Measurements from ENCODE around the gene SLC46A1.

The SLC46A1 gene

DNA sequence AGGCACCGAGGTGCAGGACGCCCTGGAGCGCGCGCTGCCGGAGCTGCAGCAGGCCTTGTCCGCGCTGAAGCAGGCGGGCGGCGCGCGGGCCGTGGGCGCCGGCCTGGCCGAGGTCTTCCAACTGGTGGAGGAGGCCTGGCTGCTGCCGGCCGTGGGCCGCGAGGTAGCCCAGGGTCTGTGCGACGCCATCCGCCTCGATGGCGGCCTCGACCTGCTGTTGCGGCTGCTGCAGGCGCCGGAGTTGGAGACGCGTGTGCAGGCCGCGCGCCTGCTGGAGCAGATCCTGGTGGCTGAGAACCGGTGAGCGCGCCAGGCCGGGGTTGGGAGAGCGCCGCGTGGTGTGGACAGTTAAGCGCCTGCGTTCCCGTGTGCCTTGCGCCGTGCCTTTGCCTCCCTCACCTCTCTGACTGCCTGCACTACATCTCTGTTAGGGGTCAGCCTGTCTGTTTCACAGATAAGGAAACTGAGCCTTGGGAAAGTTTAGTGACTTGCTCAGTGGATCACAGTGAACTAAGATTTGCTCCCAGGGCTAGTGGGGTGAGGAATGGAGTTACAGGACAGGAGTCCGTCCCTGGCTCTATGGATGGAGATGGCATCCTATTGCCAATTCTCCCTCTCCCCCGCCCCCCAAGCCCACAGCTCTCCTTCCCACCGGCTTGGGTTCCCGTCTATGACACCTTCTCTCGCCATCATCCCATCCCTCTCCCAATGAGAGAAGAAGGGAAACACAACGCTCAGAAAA, 33.6 kb downstream of the SLC46A1 start:
- Mint-ChIP-seq H3K4me3 (peak overlapping the region; percentile 96), H3K9me3 (no peaks in the 10 kb centered on the region), H3K27me3 (no peaks in the 10 kb centered on the region), H3K36me3 (no peaks in the 10 kb centered on the region), H3K4me1 (peaks cover 21% of the 10 kb centered on the region), H3K27ac (peak overlapping the region; percentile 68)

DNA sequence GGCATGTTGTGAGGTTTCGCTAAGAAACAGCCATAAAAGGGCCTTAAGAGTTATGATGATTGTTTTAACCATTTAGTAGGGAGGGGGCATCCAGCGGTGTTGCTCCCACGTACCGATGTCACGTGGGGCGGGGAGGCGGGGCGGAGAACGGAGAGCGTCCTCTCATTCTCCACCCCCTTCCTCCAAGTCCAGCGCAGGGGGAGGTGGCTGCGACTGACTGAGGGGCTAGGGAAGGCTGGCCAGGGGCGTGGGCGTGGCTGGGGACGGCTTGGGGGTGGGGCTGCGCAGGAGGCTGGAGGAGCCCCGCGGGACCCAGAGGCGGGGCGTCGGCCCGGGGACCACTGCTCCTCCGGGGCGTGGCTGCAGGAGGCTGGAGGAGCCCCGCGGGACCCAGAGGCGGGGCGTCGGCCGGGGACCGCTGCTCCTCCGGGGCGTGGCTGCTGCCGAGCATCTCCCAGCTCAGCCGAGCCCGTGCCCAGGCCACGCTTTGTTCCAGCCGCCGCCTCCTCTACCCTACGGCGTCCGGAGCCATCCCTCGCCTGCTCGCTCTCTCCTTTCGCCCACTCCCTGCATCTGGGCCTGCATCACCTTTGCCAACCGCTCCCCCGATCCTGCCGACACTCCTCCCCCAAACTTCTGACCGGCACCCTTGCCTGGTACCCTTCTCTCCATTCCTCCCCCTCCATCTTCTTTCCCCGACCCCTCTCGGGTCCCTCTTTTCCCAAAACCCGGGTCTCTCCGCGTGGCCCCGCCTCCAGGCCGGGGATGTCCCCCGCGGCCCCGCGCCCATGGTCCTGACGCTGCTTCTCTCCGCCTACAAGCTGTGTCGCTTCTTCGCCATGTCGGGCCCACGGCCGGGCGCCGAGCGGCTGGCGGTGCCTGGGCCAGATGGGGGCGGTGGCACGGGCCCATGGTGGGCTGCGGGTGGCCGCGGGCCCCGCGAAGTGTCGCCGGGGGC, 34.5 kb downstream of the SLC46A1 start, which contains the start of gene SARM1:
SARM1 (plus strand) TSS at position 450 of the 958 bp plus-strand sequence; CDS start at position 789, 339 bp downstream.
- Mint-ChIP-seq H3K4me3 (peak within 1 kb of the TSS; percentile 96), H3K4me1 (peaks cover 21% of the 10 kb centered on the region), H3K27me3 (no peaks in the 10 kb centered on the region), H3K9me3 (no peaks in the 10 kb centered on the region), H3K27ac (peak within 1 kb of the TSS; percentile 92), H3K36me3 (no peaks in the 10 kb centered on the region)

DNA sequence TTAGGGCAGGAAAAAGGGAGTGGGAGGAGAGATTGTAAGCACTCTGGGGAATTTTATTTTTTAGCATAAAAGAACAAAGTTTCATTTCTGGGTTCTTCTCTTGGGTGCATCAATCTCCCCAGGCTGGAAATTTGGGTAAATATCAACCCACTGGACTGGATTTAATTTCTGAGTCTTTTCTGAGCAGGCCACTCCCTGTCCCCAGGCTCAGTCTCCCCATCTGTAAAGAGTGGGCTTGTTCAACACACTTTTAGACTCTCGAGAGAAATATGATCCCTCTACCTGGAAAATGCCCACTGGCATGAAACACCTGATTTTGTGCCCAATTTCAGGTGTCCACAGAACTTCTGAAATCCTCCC, 35.3 kb downstream of the SLC46A1 start:
- Mint-ChIP-seq H3K27me3 (no peaks in the 10 kb centered on the region), H3K9me3 (no peaks in the 10 kb centered on the region), H3K27ac (no peak overlapping the region), H3K4me3 (peak overlapping the region; percentile 96), H3K36me3 (no peaks in the 10 kb centered on the region), H3K4me1 (peaks cover 21% of the 10 kb centered on the region)

DNA sequence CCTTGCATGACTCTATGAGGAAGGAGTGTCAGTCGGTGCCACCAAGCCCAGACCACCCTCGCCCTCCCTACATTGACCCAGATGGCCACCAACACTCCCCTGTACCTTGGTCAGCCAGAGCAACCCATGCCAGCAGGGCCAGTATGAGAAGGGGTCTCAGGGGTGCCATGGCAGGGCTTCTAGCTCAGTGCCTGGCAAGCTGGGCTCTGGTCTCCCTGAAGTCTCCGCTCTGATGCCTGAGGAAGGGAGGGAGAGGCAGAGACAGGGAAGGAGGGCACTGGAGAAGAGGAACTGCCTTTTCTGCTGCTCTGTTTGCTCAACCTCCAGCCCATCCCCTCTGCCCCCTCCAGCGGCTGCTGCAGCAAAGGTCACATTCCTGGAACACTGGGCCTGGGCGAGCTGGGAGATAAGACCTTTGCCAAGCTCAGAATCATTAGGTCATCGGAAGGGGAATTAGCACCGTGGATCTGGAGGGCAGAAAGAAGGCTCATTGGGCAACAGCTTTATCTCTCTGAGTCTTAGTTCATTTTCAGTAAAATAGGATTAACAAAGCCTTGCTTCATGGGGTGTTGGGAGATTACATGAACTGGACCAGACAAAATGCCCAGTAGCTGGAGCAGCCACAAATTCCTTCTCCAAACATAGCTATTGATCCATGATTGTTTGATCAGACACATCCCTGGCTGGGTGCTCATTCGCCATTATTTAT, 35.8 kb downstream of the SLC46A1 start, which contains the start of gene VTN:
VTN (minus strand) TSS at position 273 of the 709 bp plus-strand sequence; CDS start at position 169, 104 bp downstream.
- Mint-ChIP-seq H3K4me1 (peaks cover 21% of the 10 kb centered on the region), H3K27me3 (no peaks in the 10 kb centered on the region), H3K9me3 (no peaks in the 10 kb centered on the region), H3K36me3 (no peaks in the 10 kb centered on the region), H3K27ac (peak within 1 kb of the TSS; percentile 92), H3K4me3 (peak within 1 kb of the TSS; percentile 96)

DNA sequence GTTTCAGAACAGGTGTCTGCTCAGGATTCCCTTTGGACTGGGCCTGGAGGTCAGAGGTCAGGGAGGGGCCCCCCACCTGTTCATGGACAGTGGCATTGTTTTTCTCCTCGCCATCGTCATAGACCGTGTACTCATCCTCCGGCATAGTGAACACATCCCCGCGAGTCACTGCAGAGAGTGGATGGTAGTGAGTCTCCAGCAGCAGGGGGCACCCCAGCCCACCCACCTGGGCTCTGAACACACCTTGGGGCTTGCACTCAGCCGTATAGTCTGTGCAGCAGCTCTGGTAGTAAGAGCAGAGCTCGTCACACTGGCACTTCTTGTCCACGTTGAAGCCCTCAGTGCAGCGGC, 36.4 kb downstream of the SLC46A1 start:
- Mint-ChIP-seq H3K27me3 (no peaks in the 10 kb centered on the region), H3K36me3 (no peaks in the 10 kb centered on the region), H3K9me3 (no peaks in the 10 kb centered on the region), H3K27ac (no peak overlapping the region), H3K4me1 (peaks cover 18% of the 10 kb centered on the region), H3K4me3 (no peak overlapping the region)

DNA sequence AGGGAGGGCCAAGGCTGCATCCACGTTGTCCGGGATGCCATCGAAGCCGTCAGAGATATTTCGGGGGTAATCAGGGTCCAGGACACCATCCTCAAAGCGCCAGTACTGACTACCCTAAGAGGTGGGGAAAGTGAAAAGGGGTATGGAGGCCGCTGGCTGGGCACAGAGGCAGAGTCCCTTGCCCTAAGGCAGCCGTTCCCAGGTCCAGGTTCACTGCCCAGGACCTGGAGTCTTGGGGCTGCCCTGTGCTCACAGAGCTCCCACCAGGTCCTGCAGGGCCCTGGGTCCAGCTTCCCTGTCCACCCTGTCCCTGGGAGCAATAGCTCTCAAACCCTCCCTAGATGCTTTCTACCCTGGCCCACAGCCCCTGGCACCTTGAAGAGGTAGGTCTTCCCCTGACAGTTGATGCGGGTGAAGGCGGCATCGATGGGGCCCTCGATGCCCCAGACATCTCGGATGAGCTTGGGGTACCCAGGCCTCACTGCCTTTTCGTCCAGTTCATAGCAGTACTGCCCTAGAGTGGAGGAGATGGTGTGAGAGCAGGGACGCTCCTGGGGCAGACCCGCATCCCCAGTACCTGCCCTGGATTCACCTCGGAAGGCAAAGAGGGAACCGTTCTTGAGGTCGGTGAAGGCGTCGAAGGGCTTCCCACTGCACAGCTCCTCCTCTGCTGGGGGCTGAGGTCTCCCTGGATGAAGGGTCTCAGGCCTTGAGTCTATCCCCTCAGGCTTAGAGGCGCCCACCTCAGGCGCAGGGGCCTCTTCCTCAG, 36.9 kb downstream of the SLC46A1 start:
- Mint-ChIP-seq H3K4me1 (peaks cover 18% of the 10 kb centered on the region), H3K36me3 (no peaks in the 10 kb centered on the region), H3K4me3 (no peak overlapping the region), H3K27me3 (no peaks in the 10 kb centered on the region), H3K9me3 (no peaks in the 10 kb centered on the region), H3K27ac (no peak overlapping the region)

DNA sequence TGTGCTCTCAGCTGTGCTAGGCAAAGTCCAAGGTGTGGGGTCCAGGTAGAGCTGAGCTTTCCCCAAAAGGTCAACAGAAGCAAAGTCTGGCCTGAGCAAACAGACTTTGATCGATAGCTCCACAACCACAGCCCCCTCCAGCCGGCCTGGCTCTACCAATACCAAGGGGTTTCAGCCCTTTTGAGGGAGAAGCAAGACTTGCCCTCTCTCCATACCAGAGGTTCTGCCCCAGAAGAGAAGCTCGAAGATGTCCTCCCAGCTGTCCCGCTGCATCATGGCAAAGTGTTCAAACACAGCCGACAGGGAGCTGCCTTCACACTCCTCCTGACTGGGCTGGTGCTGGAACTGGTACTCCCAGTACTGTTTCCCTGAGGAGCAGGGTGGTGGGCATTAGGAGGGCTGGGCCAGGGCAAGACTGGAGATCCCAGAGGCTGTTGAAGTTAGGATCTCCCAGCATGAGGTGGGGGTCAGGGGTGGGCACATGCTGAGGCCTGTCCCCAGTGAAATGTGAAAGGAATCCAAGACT, 37.6 kb downstream of the SLC46A1 start:
- H3K27me3 Mint-ChIP-seq = no peaks in the 10 kb centered on the region
- no peak overlapping the region for H3K4me3 Mint-ChIP-seq
- no peak overlapping the region for H3K27ac Mint-ChIP-seq
- peaks cover 2% of the 10 kb centered on the region for H3K36me3 Mint-ChIP-seq
- H3K9me3 Mint-ChIP-seq = no peaks in the 10 kb centered on the region
- H3K4me1 Mint-ChIP-seq = peaks cover 14% of the 10 kb centered on the region

DNA sequence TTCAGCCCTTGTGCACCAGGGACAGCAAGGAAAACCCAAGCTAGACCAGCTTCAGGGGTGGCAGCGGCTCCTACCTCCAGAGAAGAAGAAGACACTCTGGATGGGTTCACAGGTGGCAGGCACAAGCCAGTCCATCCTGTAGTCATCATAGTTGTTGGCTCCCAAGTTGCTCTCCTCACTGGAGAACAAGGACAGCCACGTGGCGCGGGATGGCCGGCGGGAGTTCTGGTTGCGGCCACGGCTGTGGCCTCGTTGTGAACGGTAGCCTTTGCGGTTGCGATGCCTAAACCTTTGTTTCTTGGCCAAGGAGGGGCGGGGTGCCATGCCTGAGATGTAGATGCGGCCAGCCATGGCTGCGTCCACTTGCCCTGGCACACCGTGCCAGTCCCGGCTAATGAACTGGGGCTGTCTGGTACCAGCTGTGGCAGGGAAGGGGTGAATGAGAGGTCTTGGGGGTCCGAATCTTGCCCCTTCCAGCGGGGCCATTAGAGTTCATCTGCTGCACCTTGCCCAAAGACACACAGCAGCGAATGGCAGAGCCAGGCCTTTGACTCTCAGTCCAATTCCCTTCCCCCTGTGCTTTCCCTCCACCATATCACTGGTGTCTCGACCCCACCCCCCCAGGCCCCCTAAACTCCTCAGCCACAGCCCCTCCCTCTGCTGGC, 38.2 kb downstream of the SLC46A1 start:
- Mint-ChIP-seq H3K4me3 (no peak overlapping the region), H3K4me1 (peaks cover 8% of the 10 kb centered on the region), H3K9me3 (no peaks in the 10 kb centered on the region), H3K27ac (no peak overlapping the region), H3K27me3 (no peaks in the 10 kb centered on the region), H3K36me3 (peaks cover 2% of the 10 kb centered on the region)

DNA sequence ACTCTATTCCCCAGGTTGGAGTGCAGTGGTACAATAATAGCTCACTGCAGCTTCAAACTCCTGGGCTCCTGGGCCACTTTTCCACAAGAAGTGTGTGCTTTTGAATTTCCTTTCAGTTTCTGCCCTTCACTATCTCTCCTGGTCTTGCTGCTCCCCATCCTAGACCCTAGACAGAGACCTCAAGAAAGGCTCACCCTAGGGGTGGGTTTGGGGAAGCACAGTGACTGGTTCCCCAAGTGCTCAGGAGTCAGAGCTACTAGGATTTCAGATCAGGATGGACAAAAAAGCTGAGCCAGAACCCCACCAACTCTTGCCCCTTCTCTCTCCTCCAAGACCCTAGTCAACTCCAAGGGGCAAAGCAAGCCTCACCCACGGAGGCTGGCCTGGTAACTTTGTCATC, 39.4 kb downstream of the SLC46A1 start:
- Mint-ChIP-seq H3K4me1 (peaks cover 5% of the 10 kb centered on the region), H3K36me3 (peaks cover 2% of the 10 kb centered on the region), H3K9me3 (no peaks in the 10 kb centered on the region), H3K27ac (peak overlapping the region; percentile 55), H3K27me3 (no peaks in the 10 kb centered on the region), H3K4me3 (no peak overlapping the region)

DNA sequence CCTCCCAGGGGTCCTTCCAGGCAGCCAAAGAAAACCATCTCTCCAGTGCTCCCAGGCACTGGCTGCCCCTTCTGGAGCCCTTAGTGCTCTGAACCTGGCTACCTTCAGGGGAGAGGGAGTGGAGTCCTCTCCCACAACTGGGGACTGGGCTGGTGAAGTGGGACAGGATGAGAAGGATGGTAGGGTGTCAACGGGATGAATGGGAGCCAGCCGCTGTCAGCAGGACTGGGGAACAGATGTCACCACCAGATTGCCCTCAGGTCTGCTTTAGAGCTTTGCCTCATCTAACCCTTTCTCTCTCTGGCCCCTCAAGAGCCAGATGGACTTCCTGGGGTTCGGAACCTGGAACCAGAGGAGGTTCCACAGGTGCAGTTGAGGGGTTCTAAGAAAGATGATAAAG, 40.5 kb downstream of the SLC46A1 start:
- no peaks in the 10 kb centered on the region for H3K9me3 Mint-ChIP-seq
- H3K4me1 Mint-ChIP-seq = no peaks in the 10 kb centered on the region
- no peaks in the 10 kb centered on the region for H3K27me3 Mint-ChIP-seq
- no peak overlapping the region for H3K27ac Mint-ChIP-seq
- H3K4me3 Mint-ChIP-seq = no peak overlapping the region
- peaks cover 5% of the 10 kb centered on the region for H3K36me3 Mint-ChIP-seq

DNA sequence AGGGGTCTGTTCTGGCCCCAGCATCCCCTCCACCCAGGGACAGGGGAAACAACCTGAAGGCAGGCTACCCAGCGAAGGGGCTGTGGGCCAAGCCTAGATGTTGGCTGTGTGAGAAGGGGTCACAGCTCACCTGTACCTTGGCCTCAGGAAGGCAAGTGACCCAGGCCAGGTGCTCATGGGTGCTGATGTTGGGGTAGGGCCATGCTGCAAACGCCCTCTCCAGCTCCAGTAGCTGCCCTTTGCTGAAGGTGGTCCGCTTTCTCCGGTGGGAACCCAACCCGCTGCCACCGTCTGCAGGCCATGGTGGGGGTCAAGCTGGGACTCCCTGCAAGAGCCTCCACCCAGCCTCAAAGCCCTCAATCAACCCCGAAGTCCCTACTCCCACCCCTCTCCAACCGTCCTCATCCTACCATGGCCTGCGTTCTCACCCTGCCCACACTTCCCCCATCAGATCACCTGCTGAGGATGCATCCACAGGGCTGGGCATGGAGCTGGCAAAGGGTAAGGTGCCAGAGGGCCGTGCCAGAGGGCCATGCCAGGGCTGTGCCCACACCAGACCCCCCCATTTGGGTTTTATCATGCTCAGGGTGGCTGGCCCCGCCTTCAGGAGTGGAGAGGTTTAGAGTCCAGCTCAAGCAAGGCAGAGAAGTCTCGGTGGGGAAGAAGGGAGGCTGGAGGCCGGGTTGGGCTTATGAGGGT, 41.2 kb downstream of the SLC46A1 start, which contains the start of gene SEBOX:
SEBOX (minus strand) TSS at position 535 of the 699 bp plus-strand sequence; CDS start at position 487, 48 bp downstream.
- no peaks in the 10 kb centered on the region for H3K9me3 Mint-ChIP-seq
- H3K36me3 Mint-ChIP-seq = peaks cover 5% of the 10 kb centered on the region
- no peaks in the 10 kb centered on the region for H3K27me3 Mint-ChIP-seq
- H3K27ac Mint-ChIP-seq = no peak within 1 kb of the TSS
- H3K4me3 Mint-ChIP-seq = no peak within 1 kb of the TSS
- no peaks in the 10 kb centered on the region for H3K4me1 Mint-ChIP-seq

DNA sequence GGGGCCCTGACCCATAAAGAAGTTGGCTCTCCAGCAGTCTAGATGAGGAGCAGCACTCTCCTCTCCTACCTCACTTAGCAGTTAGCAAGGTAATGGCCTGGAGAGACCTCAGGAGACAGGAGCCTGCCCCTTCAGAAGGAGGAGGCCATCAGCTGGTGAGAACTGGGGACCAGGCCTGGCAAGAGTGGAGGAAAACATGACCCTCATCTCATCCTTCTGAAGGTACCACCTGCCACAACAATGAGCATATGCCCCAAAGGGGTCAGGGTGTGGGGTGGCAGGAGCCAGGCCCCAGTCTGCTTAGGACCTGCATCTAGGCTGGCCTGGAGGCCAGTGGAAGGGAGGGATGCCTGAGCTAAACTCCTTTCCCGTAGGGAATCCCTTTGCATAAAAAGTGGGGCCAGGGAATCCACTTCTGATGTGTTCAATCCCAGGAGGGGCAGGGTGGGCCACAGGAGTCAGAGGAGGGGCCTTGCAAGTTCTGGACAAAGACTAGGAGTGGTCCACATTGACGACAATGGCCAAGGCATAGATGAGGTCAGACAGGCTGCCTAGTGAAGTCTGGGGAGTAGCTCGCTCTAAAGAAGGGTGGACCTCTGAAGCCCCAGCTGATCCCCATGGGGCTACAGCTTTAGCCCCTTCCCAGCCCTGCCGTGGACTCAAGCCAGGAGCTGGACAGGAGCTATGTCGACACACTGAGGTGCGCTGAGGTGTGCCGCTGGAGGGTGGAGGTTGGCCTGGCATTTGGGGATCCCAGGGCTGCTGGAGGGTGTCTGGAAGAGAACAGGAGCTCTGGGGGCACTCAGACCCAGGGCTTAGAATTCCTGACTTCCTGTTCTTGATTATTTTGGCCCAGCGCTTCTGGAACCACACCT, 42.0 kb downstream of the SLC46A1 start:
- no peak overlapping the region for H3K4me3 Mint-ChIP-seq
- H3K27me3 Mint-ChIP-seq = no peaks in the 10 kb centered on the region
- H3K27ac Mint-ChIP-seq = no peak overlapping the region
- no peaks in the 10 kb centered on the region for H3K9me3 Mint-ChIP-seq
- H3K36me3 Mint-ChIP-seq = peaks cover 5% of the 10 kb centered on the region
- H3K4me1 Mint-ChIP-seq = no peaks in the 10 kb centered on the region

DNA sequence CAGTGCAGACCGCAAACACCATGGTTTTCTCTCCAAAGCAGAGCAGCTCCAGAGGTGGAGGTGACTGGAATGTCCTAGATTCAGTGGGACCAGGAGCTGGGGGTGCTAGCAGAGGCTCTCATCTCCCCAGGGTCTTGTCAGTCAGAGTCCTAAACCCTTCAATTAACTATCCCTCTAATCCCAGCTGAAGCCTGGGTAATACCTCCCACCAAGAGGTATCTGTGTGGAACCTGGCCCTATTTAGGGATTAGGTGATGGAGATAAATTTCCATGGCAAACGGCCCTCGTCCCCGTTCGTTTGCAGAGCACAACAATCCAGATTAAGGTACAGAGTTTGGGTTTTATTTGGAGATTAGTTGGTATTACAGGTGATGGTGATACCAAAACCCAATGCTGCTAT, 42.8 kb downstream of the SLC46A1 start:
- Mint-ChIP-seq H3K27me3 (no peaks in the 10 kb centered on the region), H3K27ac (no peak overlapping the region), H3K36me3 (peaks cover 5% of the 10 kb centered on the region), H3K9me3 (no peaks in the 10 kb centered on the region), H3K4me1 (peaks cover 4% of the 10 kb centered on the region), H3K4me3 (no peak overlapping the region)
